GM12875 (cell line): ENCODE results near the gene KRTAP10-9.
"Not testable (repeated sequence)": the region's sequence is repeated elsewhere in the genome, so short reads cannot be mapped to it uniquely, and the experiment has no call there.

ENCODE experiments used
- H3K4me3 ChIP-seq: one replicate; pipeline ENCODE4 v1.5.1; 2011; ENCODE audit warnings: low read depth, low read length, control low read depth
- TF ChIP-seq, protein P1 (sequence below): IDR thresholded peaks from 2 replicates; pipeline ENCODE4 v1.5.1; 2011; ENCODE audit warnings: low read depth, mild to moderate bottlenecking, control low read depth, inconsistent platforms, low read length, moderate library complexity, borderline replicate concordance; ENCODE audit not compliant: insufficient read depth

KRTAP10-9 gene

DNA sequence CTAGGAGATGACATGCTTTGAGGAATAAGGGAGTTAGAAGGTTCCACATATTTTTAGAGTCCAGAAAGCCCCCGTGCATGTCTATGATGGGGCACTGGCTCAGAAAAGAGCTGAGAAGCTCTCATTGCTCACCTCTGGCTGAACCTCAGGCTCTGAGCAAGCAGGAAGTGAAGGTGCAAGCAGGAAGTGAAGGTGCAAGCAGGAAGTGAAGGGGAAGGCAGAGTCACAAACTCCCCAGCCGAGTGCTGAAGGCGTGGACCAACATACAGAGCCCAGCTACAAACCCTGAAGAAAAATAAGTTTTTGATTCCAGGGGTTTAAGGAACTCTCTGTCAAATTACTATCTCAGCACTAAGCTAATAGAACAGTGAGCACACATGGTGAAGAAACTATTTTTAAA lies 8.0 kb upstream of the KRTAP10-9 start:
- no peak overlapping the region for H3K4me3 ChIP-seq
- TF ChIP-seq, protein P1, sequence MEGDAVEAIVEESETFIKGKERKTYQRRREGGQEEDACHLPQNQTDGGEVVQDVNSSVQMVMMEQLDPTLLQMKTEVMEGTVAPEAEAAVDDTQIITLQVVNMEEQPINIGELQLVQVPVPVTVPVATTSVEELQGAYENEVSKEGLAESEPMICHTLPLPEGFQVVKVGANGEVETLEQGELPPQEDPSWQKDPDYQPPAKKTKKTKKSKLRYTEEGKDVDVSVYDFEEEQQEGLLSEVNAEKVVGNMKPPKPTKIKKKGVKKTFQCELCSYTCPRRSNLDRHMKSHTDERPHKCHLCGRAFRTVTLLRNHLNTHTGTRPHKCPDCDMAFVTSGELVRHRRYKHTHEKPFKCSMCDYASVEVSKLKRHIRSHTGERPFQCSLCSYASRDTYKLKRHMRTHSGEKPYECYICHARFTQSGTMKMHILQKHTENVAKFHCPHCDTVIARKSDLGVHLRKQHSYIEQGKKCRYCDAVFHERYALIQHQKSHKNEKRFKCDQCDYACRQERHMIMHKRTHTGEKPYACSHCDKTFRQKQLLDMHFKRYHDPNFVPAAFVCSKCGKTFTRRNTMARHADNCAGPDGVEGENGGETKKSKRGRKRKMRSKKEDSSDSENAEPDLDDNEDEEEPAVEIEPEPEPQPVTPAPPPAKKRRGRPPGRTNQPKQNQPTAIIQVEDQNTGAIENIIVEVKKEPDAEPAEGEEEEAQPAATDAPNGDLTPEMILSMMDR, result no peak

DNA sequence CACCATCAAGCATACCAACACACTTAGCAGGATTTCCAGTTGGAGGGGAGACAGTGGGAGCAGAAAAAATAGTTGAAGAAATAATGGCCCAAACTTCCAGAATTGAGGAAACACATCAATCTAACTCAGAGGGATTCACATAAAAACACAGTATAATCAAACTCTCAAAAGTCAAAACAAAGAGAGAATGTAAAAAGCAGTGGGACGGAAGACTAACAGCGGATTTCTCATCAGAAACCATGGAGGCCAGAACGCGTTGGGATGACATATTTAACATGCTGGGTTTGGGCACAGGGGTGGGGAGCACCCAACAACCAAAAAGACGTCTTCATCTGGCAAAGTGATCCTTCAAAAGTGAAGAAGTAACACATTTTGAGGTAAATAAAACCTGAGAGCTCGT lies 7.0 kb upstream of the KRTAP10-9 start:
- H3K4me3 ChIP-seq, result no peak overlapping the region
- TF ChIP-seq, protein P1, result no peak

DNA sequence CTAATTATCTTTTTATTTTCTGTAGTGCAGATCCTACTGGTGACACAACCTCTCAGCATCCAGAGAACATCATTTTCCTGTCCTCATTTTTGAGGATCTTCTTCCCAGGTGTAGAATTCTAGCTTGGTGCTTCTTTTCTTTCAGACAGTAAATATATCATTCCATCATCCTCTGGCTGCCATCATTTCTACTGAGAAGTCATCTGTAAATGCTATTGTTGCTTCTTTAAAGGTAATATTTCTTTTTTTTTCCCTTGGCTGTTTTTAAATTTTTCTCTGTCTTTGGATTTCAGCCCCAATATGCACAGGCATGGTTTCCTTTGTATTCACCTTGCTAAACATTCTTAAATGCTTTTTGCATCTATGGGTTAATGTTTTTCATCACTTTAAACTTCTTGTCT lies 3.3 kb upstream of the KRTAP10-9 start:
- H3K4me3 ChIP-seq, result no peak overlapping the region
- TF ChIP-seq, protein P1, result no peak

DNA sequence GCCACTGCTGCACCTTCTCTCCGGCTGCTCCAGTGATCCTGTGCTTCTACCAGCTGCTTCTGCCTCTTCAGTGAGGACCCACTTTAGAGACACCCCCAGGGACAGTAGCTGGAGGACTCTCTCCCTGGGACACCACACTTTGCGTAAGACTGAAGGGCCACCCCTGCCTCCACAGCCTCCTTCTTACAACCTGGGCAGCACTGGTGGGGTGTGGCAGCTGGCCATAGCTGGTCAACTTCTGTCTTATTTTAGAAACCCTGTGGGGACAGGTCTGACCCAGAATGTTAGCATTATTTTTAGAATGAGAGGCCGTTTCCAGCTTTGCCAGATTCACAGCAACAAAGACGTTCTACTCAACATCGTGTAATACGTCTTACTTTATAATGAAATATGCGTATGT lies 1.1 kb upstream of the KRTAP10-9 start:
- no peak overlapping the region for H3K4me3 ChIP-seq
- TF ChIP-seq, protein P1, result no peak

DNA sequence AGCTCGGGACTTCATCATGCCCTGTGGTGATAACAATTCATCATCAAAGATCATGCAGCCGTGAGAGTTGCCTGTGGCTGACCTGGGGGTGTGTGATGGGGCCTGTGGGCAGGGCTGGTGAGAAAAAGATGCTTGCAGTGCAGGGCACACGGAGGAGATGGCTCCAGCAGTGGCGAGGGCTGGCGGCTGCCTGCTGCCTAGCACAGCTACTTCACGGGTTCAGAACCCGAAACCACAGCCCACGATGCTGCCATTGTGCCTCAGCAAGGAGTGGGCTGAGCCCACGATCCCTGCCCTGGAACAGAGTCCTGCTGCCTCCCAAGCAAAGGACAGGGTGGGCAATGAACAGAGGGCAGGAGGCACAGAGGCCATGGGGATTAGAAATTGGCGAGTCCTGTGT lies 631 bp upstream of the KRTAP10-9 start:
- H3K4me3 ChIP-seq, result no peak overlapping the region
- TF ChIP-seq, protein P1, result no peak

DNA sequence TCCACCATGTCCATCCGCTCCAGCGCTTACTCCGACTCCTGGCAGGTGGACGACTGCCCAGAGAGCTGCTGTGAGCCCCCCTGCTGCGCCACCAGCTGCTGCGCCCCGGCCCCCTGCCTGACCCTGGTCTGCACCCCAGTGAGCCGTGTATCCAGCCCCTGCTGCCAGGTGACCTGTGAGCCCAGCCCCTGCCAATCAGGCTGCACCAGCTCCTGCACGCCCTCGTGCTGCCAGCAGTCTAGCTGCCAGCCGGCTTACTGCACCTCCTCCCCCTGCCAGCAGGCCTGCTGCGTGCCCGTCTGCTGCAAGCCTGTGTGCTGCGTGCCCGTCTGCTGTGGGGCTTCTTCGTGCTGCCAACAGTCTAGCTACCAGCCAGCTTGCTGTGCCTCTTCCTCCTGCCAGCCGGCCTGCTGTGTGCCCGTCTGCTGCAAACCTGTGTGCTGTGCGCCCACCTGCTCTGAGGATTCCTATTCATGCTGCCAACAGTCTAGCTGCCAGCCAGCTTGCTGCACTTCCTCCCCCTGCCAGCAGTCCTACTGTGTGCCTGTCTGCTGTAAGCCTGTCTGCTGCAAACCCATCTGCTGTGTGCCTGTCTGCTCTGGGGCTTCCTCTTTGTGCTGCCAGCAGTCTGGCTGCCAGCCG lies 409 bp downstream of the KRTAP10-9 start:
- H3K4me3 ChIP-seq, result not testable (repeated sequence)

DNA sequence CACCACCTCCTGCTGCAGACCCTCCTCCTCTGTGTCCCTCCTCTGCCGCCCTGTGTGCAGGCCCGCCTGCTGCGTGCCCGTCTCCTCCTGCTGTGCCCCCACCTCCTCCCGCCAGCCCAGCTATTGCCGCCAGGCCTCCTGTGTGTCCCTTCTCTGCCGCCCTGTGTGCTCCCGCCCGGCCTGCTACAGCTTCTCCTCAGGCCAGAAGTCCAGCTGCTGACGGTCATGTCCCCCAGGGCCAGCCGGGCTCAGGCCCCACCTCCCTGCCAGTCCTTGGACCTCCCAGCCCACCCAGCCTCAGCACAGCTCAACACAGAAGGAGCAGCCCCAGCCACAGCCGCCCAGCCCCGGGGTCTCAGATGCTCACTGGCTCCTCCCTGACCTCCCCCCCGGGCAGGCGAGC lies 939 bp downstream of the KRTAP10-9 start:
- not testable (repeated sequence) for H3K4me3 ChIP-seq

DNA sequence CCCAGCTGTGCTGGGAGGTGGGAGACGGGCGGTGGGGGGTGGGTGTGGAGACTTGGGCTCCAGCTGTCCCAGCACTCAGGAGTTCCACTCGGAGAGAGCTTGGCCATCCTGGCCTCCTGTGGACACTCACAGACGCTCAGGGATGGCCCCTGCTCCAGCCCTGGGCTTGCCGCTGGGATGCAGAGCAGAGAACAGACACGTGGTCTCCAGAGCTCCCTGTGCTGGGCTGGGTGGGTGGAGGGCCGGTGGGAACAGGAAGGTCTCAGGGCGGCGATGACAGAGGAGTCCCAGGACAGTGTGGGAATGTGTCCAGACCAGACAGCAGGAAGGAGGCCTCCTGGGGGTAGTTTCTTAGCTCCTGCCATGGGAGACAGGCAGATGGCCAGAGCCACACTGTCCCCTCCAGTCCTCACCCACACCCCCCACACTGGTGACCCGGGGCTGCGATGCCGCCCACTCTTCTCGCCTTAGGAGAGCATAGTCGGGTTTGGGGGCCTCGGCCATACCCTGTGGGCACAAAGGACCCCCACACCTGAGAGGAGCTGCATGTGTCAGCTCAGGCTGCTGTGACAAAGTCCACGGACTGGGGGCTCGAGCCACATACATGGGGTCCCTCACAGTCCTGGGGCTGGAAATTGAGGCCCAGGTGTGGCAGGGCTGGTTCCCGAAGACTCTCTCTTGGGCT lies 2.0 kb downstream of the KRTAP10-9 start:
- TF ChIP-seq, protein P1, result no peak
- no peak overlapping the region for H3K4me3 ChIP-seq
